OCI-LY1 (cell line): ENCODE results near the gene GTF3A.

Source experiments
- EZH2 ChIP-seq: fragments of 200-600 bp; sonication (generic), shearing (Covaris generic); IDR thresholded peaks from 2 replicates; pipeline ENCODE4 v1.8.0; 2017; ENCODE audit warnings: borderline replicate concordance, mixed run types, mild to moderate bottlenecking, antibody characterized with exemption, low read length, moderate library complexity, mixed read lengths
- TF ChIP-seq, protein P1 (sequence below): fragments of 200-600 bp; sonication (generic), shearing (Covaris generic); IDR thresholded peaks from 2 replicates; pipeline ENCODE4 v1.5.1; 2017; ENCODE audit warnings: mild to moderate bottlenecking, antibody characterized with exemption, low read length, moderate library complexity, mixed read lengths

DNA sequence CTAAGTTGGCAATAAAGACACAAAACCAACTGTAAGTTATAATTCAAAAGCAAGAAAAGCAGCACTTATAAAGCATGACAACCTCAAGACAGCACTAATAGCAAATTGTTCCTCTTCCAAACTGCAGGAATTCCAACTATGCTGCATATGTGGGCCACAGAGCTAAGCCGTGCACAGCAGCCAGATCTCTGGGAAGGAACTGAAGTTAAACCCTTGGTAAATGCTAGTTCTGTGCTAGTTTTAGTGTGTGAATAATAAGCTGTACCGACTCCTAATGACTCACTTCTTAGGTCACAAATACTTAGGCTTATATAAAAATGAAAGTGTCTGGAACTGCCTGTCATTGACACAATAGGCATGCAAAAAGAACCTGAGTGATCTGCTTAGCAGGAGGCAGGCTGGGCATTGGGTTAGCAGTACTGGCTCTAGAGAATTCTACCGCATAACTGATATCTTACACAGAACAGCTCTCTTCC lies 21.2 kb upstream of the GTF3A start:
- TF ChIP-seq, protein P1, sequence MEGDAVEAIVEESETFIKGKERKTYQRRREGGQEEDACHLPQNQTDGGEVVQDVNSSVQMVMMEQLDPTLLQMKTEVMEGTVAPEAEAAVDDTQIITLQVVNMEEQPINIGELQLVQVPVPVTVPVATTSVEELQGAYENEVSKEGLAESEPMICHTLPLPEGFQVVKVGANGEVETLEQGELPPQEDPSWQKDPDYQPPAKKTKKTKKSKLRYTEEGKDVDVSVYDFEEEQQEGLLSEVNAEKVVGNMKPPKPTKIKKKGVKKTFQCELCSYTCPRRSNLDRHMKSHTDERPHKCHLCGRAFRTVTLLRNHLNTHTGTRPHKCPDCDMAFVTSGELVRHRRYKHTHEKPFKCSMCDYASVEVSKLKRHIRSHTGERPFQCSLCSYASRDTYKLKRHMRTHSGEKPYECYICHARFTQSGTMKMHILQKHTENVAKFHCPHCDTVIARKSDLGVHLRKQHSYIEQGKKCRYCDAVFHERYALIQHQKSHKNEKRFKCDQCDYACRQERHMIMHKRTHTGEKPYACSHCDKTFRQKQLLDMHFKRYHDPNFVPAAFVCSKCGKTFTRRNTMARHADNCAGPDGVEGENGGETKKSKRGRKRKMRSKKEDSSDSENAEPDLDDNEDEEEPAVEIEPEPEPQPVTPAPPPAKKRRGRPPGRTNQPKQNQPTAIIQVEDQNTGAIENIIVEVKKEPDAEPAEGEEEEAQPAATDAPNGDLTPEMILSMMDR = no peak
- no peak for TF ChIP-seq EZH2
